AG04449 (cell line): ENCODE measurements around the gene SP3.

ENCODE experiments used
- CTCF ChIA-PET: fragments of 350-600 bp; formaldehyde crosslinking; extraction: SDS; loops from one replicate; lab custom pipeline; 2021; ENCODE audit warnings: antibody characterized with exemption; lab: Yijun Ruan, JAX
- POLR2A ChIA-PET: fragments of 400-600, 350-600 bp; formaldehyde crosslinking; extraction: SDS; loops from one replicate; lab custom pipeline; 2020; ENCODE audit warnings: antibody characterized with exemption, inconsistent platforms; lab: Yijun Ruan, JAX
- DNase-seq: peaks from one replicate; pipeline ENCODE4 v3.0.0-alpha.2; 2010; ENCODE audit warnings: low read depth, low spot score
- H3K4me3 ChIP-seq: 2 replicates; pipeline ENCODE4 v1.5.1; 2011; ENCODE audit warnings: low read depth, mild to moderate bottlenecking, control low read depth, low read length
- TF ChIP-seq, protein P1 (sequence below): IDR thresholded peaks from one replicate; pipeline ENCODE4 v1.5.1; 2011; ENCODE audit warnings: mild to moderate bottlenecking, moderate library complexity, low read length, control low read depth, inconsistent platforms; ENCODE audit not compliant: insufficient read depth; ENCODE audit errors: missing control alignments

Gene SP3

DNA sequence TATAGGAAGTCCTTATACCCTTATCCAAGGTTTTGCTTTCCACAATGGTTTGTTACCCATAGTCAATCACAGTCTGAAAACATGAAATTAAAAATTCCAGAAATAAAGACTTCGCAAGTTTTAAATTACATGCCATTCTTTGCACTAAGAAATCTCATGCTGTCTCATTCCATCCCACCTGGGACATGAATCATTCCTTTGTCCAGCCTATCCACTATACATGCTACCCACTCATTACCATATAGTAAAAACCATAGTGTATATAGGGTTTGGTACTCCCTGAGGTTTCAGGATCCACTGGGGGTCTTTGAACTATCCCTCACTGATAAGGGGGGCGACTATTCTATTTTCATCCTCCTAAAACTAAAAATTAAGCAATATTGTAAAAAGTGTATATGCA is 17.0 kb downstream of the SP3 start:
- H3K4me3 ChIP-seq, result no peak overlapping the region
- TF ChIP-seq, protein P1, sequence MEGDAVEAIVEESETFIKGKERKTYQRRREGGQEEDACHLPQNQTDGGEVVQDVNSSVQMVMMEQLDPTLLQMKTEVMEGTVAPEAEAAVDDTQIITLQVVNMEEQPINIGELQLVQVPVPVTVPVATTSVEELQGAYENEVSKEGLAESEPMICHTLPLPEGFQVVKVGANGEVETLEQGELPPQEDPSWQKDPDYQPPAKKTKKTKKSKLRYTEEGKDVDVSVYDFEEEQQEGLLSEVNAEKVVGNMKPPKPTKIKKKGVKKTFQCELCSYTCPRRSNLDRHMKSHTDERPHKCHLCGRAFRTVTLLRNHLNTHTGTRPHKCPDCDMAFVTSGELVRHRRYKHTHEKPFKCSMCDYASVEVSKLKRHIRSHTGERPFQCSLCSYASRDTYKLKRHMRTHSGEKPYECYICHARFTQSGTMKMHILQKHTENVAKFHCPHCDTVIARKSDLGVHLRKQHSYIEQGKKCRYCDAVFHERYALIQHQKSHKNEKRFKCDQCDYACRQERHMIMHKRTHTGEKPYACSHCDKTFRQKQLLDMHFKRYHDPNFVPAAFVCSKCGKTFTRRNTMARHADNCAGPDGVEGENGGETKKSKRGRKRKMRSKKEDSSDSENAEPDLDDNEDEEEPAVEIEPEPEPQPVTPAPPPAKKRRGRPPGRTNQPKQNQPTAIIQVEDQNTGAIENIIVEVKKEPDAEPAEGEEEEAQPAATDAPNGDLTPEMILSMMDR, result no peak
- no peak for DNase-seq
- ChIA-PET CTCF (no interaction called here), POLR2A (no interaction called here)

DNA sequence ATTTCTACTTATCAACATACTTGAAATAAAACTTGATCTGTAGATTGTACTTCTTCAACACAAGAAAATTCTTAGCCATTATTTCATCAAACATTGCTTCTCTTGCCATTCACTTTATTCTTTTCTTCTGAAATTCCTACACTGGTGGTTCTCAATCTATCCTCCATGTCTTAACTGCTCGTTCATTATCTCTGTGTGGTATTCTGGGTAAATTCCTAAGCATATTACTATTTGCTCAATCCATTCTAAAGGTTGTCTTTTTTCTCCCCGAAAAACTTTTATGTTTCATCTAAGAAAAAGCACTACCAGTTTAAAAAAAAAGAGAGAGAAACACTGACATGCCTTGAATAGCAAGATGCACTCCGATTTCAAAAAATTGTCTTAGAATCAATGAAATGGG is 18.0 kb downstream of the SP3 start:
- DNase-seq, result no peak
- TF ChIP-seq, protein P1, result no peak
- ChIA-PET CTCF (no interaction called here), POLR2A (no interaction called here)
- H3K4me3 ChIP-seq, result no peak overlapping the region

DNA sequence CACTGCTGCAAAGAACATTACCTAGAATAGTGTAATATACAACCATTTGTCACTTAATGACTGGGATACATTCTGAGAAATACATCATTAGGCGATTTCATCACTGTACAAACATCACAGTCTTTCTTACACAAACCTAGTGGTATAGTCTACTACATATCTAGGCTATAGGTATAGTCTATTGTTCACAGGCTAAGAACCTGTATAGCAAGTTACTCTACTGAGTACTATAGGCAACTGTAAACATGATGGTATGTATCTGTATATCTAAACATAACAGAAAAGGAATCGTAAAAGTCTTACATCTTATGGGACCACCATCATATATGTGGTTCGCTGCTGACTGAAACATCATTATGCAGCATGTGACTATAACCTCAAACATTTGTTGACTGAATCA is 21.4 kb downstream of the SP3 start:
- DNase-seq, result no peak
- TF ChIP-seq, protein P1, result no peak
- ChIA-PET CTCF (no interaction called here), POLR2A (no interaction called here)
- no peak overlapping the region for H3K4me3 ChIP-seq

DNA sequence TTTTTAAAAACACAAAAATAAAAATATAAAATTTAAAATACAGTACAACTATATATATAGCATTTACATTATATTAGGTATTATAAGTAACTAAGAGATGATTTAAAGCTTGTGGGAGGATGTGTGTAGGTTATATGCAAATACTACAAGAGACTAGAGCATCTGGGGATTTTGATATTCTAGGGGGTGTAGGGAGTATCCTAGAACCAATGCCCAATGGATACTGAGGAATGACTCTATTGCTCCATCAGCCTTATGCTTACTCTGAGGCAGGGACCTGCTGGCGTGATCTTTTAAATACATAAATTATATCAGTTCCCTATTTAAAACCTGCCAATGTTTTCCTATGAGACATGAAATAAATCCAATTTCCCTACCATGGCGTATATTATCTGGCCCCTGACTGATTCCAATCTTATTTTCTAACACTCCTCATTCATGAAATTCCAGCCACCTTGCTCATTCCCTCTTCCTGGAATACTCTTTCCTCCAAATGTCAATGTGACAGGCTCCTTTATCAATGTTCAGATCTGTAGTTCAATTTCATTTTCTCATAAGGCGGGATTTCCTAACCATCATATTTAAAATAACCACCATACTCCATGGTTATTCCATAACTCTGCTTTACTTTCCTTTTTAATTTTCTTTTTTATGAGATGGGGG is 22.2 kb downstream of the SP3 start:
- no peak overlapping the region for H3K4me3 ChIP-seq
- POLR2A ChIA-PET, result no interaction called here
- DNase-seq, result no peak
- CTCF ChIA-PET, result no interaction called here
- TF ChIP-seq, protein P1, result no peak

DNA sequence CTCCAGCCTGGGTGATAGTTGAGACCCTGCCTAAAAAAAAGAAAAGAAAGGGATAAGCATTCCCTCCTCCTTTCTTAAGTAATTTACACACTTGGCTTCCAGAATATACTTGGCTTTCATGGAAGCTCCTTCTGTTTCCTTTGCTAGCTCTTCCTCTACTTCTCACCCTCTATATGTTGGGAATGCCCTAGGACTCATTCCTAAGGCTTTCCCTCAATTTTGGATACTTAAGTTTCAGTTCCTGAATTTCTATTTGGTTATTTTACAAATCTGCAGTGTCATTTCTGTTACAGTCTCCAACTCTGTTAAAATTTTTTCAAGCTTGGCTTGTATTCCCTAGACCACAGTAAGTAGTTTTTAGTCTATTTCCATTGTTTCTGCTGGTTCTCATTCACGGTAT is 23.6 kb downstream of the SP3 start:
- no peak for DNase-seq
- no peak overlapping the region for H3K4me3 ChIP-seq
- TF ChIP-seq, protein P1, result no peak
- CTCF ChIA-PET, result no interaction called here
- POLR2A ChIA-PET, result no interaction called here

DNA sequence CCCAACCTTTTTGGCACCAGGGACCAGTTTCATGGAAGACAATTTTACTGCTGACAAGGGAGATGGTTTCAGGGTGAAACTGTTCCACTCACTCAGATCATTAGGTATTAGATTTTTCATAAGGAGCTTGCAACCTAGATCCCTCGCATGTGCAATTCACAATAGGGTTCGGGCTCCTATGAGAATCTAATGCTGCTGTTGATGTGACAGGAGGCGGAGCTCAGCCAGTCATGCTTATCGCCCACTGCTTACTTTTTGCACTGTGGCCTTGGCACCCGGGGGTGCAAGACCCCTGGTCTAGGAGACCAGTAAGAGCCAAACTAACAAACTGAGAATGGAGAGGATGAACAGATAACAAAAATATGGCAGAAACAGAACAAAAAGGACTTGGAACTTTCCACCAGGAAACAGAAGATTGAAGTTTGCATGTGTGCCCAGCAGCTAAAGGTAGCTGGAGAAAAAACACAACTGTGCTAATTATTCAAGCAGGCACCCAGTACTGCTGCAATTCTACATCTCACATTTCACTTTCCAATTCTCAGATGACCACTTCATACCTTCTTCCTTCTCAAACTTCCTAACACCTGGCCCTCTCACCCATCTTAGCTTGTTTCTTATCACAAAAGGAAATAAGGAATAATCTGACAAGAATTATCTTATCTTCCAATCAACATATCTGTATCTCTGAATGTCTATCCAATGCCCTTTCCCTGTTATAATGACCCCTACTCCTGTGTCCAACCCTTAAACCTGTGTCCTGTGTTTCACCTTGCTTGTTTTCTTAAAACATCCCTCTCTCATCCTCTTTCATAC is 24.8 kb downstream of the SP3 start:
- TF ChIP-seq, protein P1, result no peak
- POLR2A ChIA-PET, result no interaction called here
- no peak overlapping the region for H3K4me3 ChIP-seq
- DNase-seq, result no peak
- CTCF ChIA-PET, result no interaction called here
